Bronchial epithelial cell (primary cell): ENCODE results near the gene GAL3ST2. TPM values are rescaled to one million over a fixed set of nuclear protein-coding genes. Genes with fewer than 3 reads are reported as not detected.

ENCODE experiments used
- DNase-seq: peaks from one replicate; pipeline ENCODE4 v3.0.0-alpha.2; 2010; ENCODE audit warnings: low read depth
- FAIRE-seq: peaks from 2 replicates; lab custom pipeline; 2011; peaks lifted over from hg19 to GRCh38; lab: Jason Lieb, UNC
- H3K27me3 ChIP-seq: 2 replicates; pipeline ENCODE4 v1.5.1; 2011; ENCODE audit warnings: low read length; ENCODE audit not compliant: control insufficient read depth, insufficient read depth
- H3K36me3 ChIP-seq: 2 replicates; pipeline ENCODE4 v1.5.1; 2011; ENCODE audit warnings: low read length; ENCODE audit not compliant: control insufficient read depth, insufficient read depth
- H3K4me3 ChIP-seq: 2 replicates; pipeline ENCODE4 v1.5.1; 2011; ENCODE audit warnings: mild to moderate bottlenecking, low read depth, low read length, control low read depth
- total RNA-seq: library from RNA; depleted of rRNA; stranded (reverse); fragments of >200 nt; gene quantifications from 2 replicates; pipeline ENCODE4 v1.2.1, GENCODE V29; 2014
- TF ChIP-seq, protein P1 (sequence below): IDR thresholded peaks from 2 replicates; pipeline ENCODE4 v1.5.1; 2011; ENCODE audit warnings: mild to moderate bottlenecking, moderate library complexity, low read length, control low read depth, inconsistent platforms; ENCODE audit not compliant: insufficient read depth, severe bottlenecking

The GAL3ST2 gene
- not detected in 2 replicates for total RNA-seq

DNA sequence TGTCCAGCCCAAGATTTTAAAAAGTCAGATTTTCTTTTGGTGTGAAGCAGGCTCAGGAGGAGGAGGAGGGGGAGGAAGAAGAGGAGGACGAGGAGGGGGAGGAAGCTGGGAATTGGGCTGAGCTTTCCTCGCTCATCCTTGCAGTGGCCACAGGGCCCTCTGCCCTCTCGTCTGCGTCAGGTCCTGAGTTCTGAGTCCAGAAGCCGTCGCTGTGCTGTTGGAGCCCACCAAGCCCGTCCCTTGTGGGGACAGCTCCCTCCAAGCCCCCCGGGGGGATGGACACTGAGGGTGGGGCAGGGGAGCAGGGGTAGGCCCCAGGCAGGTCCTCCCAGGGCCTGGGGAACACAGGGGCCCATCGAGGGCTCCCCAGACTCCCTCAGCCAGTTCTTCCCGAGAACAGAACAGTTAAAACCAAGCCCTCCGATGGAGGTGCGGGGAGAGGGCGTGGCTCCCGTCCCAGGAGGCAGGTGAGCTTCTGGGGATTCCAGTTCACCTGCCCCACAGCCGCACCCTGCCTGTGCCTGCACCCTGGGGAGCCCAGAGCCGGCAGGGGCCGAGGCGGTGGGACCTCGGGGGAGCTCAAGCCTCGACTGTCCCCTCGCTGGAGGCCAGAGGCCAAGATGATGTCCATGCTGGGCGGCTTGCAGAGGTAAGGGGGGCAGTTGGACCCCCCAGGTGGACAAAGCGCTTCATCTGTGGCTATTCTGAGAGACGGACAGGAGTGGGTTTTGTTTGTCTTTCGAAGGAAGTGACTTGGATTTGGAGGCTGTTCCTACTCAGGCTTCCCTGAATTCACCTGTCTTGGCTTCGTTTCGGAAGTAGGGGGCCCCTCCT is at the start of gene GAL3ST2:
TSS of gene GAL3ST2 (plus strand) at position 487 of the 834 bp plus-strand sequence. CDS start at position 621, 134 bp downstream.
- Histone ChIP-seq H3K4me3 (no peak within 1 kb of the TSS), H3K36me3 (no peaks in the 10 kb centered on the region), H3K27me3 (no peaks in the 10 kb centered on the region)
- DNase-seq = no peak
- FAIRE-seq = no peak
- TF ChIP-seq, protein P1, sequence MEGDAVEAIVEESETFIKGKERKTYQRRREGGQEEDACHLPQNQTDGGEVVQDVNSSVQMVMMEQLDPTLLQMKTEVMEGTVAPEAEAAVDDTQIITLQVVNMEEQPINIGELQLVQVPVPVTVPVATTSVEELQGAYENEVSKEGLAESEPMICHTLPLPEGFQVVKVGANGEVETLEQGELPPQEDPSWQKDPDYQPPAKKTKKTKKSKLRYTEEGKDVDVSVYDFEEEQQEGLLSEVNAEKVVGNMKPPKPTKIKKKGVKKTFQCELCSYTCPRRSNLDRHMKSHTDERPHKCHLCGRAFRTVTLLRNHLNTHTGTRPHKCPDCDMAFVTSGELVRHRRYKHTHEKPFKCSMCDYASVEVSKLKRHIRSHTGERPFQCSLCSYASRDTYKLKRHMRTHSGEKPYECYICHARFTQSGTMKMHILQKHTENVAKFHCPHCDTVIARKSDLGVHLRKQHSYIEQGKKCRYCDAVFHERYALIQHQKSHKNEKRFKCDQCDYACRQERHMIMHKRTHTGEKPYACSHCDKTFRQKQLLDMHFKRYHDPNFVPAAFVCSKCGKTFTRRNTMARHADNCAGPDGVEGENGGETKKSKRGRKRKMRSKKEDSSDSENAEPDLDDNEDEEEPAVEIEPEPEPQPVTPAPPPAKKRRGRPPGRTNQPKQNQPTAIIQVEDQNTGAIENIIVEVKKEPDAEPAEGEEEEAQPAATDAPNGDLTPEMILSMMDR = no peak

DNA sequence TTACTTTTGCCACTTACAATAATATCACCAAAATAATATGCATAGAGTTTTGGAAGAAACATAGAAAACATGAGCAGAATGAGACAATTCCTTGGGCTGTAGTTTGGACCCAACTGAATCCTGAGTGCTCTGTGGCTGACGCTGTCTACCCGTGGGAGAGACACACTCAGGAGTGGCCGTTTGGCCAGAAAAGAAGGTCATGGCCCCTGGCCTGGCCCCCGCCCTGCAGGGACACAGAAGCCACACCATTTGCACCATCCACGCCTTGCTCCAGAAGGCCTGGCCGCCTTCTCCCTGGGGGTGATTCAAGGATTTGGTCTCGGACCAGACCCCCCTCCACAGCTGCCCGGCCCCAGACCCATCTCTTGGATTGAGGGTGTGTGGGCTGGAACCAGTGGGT is 48.6 kb upstream of the GAL3ST2 start:
- no peak overlapping the region for H3K4me3 ChIP-seq
- FAIRE-seq (no peak), DNase-seq (no peak)
- peaks cover 4% of the 10 kb centered on the region for H3K36me3 ChIP-seq
- TF ChIP-seq, protein P1 = no peak
- H3K27me3 ChIP-seq = no peaks in the 10 kb centered on the region

DNA sequence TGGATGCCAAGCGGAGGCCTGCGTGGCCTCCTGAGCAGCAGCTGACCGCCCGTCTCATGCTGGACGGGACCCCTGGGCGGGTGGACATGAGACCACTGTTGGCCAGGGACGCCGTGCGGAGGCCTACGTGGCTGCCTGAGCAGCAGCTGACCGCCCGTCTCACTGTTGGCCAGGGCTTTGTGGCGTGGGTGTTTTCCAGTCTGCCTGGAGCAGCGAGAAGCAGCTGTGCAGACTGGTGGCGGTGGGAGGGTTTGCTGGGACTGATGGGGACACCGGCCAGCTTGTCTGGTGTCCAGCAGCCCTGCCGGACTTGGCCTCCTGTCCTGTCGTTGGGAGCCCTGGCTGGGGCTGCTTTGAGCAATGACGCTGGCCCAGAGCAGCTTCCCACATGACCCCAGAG is 48.0 kb upstream of the GAL3ST2 start:
- no peaks in the 10 kb centered on the region for H3K27me3 ChIP-seq
- DNase-seq (no peak), FAIRE-seq (no peak)
- no peak overlapping the region for H3K4me3 ChIP-seq
- peaks cover 1% of the 10 kb centered on the region for H3K36me3 ChIP-seq
- TF ChIP-seq, protein P1 = no peak

- DNase-seq (no peak), FAIRE-seq (no peak)
- TF ChIP-seq, protein P1 = no peak
- Histone ChIP-seq H3K4me3 (no peak overlapping the region), H3K36me3 (peaks cover 1% of the 10 kb centered on the region), H3K27me3 (no peaks in the 10 kb centered on the region)
These were observed 46.8 kb upstream of the GAL3ST2 start for GRCh38 chr2:241729868-241730267.

- DNase-seq (no peak), FAIRE-seq (no peak)
- Histone ChIP-seq H3K4me3 (no peak overlapping the region), H3K36me3 (no peaks in the 10 kb centered on the region), H3K27me3 (no peaks in the 10 kb centered on the region)
- TF ChIP-seq, protein P1 = no peak
These were observed 45.8 kb upstream of the GAL3ST2 start for GRCh38 chr2:241730671-241731293.
